Lung (tissue), 12 donors: ENCODE measurements around the gene FAXDC2. TPM values are rescaled to one million over a fixed set of nuclear protein-coding genes. Genes with fewer than 3 reads are reported as not detected.

Experiments used
- ATAC-seq: fragments of 200-7000 bp; cut with Tn5 transposase; one replicate; pipeline ENCODE4 v1.9.1; 2020; ENCODE audit warnings: moderate number of reproducible peaks; ENCODE audit not compliant: insufficient read depth, low FRiP score
- DNase-seq, 3 donors: peaks; one replicate each; pipeline ENCODE4 v3.0.0-alpha.2; 2013 to 2017
- H3K27ac ChIP-seq, 2 donors: one replicate each; pipeline ENCODE4 v1.5.1; 2013; ENCODE audit warnings: mild to moderate bottlenecking in 2 of 2, moderate library complexity in 2 of 2, control low read depth in 1 of 2, inconsistent platforms in 1 of 2, low read depth in 1 of 2, low read length in 1 of 2
- H3K27me3 ChIP-seq, 3 donors: one replicate each; pipeline ENCODE4 v1.5.1; 2013; ENCODE audit warnings: low read length in 2 of 3; ENCODE audit not compliant: control insufficient read depth in 3 of 3, insufficient read depth in 3 of 3
- H3K36me3 ChIP-seq, 4 donors: one replicate each; pipeline ENCODE4 v1.5.1; 2013; ENCODE audit warnings: low read length in 4 of 4, mild to moderate bottlenecking in 1 of 4, moderate library complexity in 1 of 4; ENCODE audit not compliant: control insufficient read depth in 4 of 4, insufficient read depth in 4 of 4
- H3K4me1 ChIP-seq, 5 donors: one replicate each; pipeline ENCODE4 v1.5.1; 2013; ENCODE audit warnings: low read length in 5 of 5, mild to moderate bottlenecking in 2 of 5, moderate library complexity in 1 of 5; ENCODE audit not compliant: control insufficient read depth in 5 of 5, insufficient read depth in 5 of 5
- H3K4me3 ChIP-seq: one replicate; pipeline ENCODE4 v1.5.1; 2013; ENCODE audit warnings: mild to moderate bottlenecking, control low read depth, moderate library complexity
- H3K9ac ChIP-seq, 2 donors: one replicate each; pipeline ENCODE4 v1.5.1; 2013; ENCODE audit warnings: low read length in 2 of 2, control low read depth in 1 of 2; ENCODE audit not compliant: insufficient read depth in 1 of 2
- H3K9me3 ChIP-seq, 4 donors: one replicate each; pipeline ENCODE4 v1.5.1; 2013; ENCODE audit warnings: low read length in 3 of 4, mild to moderate bottlenecking in 1 of 4, moderate library complexity in 1 of 4; ENCODE audit not compliant: control insufficient read depth in 4 of 4, insufficient read depth in 3 of 4
- CTCF ChIP-seq: IDR thresholded peaks from 2 replicates; pipeline ENCODE4 v1.5.1; 2012; ENCODE audit warnings: mild to moderate bottlenecking; ENCODE audit errors: control extremely low read depth, extremely low read depth
- WGBS, 2 donors: extraction: QIAGEN DNeasy Blood & Tissue Kit; methylation state at CpG; one replicate each; pipeline ENCODE4 v1.1.7; 2013; 5-methylcytosine and 5-hydroxymethylcytosine counted together
- polyA plus RNA-seq, 2 donors: library from polyadenylated mRNA; stranded (reverse); fragments of 200-250 nt; gene quantifications; one replicate each; pipeline ENCODE4 v1.2.1, GENCODE V29; 2013
- total RNA-seq, 2 donors: library from RNA; depleted of rRNA in 1 of 2; stranded (reverse); fragments of >200 nt in 1 of 2; gene quantifications; one replicate each; pipeline ENCODE4 v1.2.1, GENCODE V29; 2014 to 2021
- donor health status: control.
- donor health status: control.
- donor health status: Bipolar disorder and iron deficiency.
- donor health status: healthy.
- donor health status: DM: yes; HTN: yes; CAD: no.

The FAXDC2 gene
- total and polyA plus RNA-seq, 4 donors: 11.1 to 37.5 (median 17.1) TPM

- Histone ChIP-seq H3K27me3 (no peaks in the 10 kb centered on the region), H3K27ac (no peak overlapping the region), H3K36me3 (peaks cover 0 to 7% (median under 1%) of the 10 kb centered on the region in 4 donors), H3K9me3 (no peaks in the 10 kb centered on the region), H3K4me3 (no peak overlapping the region), H3K4me1 (peaks cover 3 to 22% (median 8%) of the 10 kb centered on the region in 5 donors), H3K9ac (no peak overlapping the region)
- DNase-seq (no peak), ATAC-seq (no peak)
- no peak for TF ChIP-seq CTCF
- WGBS, 2 donors: 61 to 77% methylated on average over 5 of the region's 5 CpGs
Observed at GRCh38 chr5:154844809-154845208, 5.6 kb downstream of the FAXDC2 start.

GRCh38 chr5:154842689-154843530, 7.5 kb downstream of the FAXDC2 start:
- no peak overlapping the region for H3K27ac ChIP-seq
- H3K9me3 ChIP-seq: no peaks in the 10 kb centered on the region
- DNase-seq: no peak
- no peak overlapping the region for H3K9ac ChIP-seq
- ATAC-seq: no peak
- H3K4me3 ChIP-seq: no peak overlapping the region
- H3K36me3 ChIP-seq: peaks cover 0 to 9% (median 2%) of the 10 kb centered on the region in 4 donors
- peaks cover 0 to 12% (median 5%) of the 10 kb centered on the region in 5 donors for H3K4me1 ChIP-seq
- TF ChIP-seq CTCF: no peak
- 80 to 89% methylated on average over 6 of the region's 6 CpGs for WGBS, 2 donors
- no peaks in the 10 kb centered on the region for H3K27me3 ChIP-seq

- DNase-seq: no peak
- no peaks in the 10 kb centered on the region for H3K27me3 ChIP-seq
- peaks cover 3 to 16% (median 8%) of the 10 kb centered on the region in 4 donors for H3K36me3 ChIP-seq
- no peaks in the 10 kb centered on the region for H3K9me3 ChIP-seq
- no peak for TF ChIP-seq CTCF
- H3K9ac ChIP-seq: no peak overlapping the region
- no peak for ATAC-seq
- H3K4me1 ChIP-seq: peaks cover 0 to 7% (median 3%) of the 10 kb centered on the region in 5 donors
- peak overlapping the region in 1 of 2 donors; percentile 1 for H3K27ac ChIP-seq
- no peak overlapping the region for H3K4me3 ChIP-seq
Observed at GRCh38 chr5:154841273-154841661, 9.1 kb downstream of the FAXDC2 start.
